GM21367 (cell line): Measurements from ENCODE around the gene FABP6.

Experiments used
- ATAC-seq: cut with Tn5 transposase; IDR thresholded peaks from one replicate; pipeline ENCODE4 v1.9.1; 2021; ENCODE audit not compliant: unreplicated experiment

FABP6 gene

DNA sequence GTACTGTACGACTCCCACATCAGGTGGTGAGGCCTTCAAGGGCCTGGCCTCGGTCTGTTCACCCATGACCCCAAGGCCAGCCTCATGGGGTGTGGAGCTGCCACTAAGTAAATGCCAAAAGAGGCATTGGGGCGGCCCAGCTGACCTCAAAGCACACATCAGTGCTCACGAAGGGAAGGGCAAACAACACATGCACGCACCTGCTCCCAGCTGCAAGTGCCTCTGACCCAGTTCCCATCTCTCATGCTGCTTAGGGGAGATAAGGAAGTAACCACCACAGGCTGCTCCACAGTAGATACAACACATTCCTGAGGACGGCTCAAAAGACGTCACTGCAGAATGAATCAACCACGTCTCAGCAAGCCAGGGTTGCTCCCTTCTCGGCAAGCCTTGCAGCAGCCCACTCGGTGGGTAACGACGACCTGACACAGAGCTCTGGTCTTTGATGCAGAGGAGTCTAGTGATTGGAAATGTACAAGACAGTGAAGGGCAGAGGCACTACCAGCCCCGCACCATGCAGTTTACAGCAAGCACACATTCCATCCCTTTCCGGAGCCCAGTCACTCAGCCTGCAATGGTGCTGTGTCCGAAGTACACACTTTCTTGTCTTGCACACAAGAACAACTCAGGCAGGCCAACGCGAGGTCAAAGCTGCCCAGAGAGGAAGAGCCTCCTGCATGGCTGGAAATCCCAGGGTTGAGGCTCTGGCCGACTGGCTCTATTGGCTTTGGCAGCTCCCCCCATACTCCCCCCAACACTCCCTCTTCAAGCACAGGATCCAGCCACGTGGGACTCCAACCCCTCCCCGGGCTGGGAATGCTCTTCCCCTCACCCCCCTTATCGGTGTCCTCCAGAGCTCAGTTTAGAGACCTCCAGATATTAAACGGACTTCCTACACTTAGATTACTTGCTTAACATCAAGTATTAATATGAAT lies 31.8 kb downstream of the FABP6 start:
- ATAC-seq, result peak; percentile 68

DNA sequence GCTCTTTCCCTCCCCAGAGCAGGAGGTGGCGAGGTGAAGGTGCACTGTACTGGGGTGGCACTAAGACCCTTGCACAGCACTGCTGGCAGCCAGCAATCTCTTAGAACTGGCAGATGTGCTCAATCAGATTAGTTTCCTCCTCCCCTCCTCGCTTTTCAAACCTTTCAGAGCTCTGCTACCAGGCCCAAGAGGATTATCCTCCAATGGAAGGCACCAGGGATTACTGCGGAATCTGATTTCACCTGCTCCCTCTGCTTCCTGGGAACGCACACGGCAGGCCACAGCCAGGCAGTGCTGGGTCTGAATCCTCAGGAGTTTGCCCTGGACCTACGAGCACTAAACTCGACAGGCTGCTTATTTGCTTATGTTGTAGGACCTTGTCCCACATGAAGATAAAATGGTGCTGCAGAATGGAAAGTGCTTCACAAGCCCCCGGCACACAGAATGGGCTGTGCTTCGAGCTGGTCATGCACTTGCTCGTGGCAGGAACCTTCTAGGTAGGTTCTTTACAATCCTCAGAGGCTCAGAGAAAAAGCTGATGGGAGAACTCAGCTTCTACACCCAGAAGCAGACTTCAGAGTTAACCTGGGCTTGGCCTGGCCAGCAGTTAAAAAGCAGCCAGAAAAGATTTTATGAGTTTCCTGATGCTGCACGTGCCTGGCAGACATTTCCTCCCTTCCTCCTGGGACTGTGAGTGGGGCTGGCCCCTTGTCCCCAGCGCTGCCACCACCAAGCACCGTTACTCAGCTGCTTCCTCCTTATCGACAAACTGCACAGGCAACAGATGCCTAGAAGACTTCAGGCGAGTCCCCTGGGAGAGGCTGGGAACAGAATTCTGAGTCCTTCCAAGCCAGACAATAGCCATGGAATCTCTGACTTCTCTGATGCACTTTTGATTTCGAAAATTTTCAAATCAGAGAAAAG lies 33.1 kb downstream of the FABP6 start:
- no peak for ATAC-seq

DNA sequence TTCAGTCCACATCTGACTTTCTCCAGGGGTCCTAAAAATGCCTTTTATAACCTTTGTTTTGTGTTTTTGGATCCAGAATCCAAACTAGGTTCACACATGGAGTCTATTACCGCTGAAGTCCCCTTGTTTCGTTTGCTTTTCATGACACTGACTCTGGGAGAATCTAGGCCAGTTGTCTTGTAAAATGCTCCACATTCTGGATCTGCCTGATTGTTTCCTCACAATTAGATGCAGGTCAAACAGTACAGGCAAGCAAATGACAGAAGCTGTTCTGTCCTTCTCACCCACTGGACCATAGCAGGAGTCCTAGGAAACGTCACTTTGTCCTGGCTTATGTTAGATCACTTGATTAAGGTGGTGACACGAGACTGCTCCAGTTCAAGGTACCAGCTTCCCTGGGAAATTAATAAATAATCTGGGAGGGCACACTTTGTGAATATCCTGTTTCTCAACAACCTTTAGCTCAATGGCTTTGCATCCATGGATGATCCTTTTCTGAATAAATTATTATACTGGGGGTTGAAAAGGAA lies 34.1 kb downstream of the FABP6 start:
- no peak for ATAC-seq

DNA sequence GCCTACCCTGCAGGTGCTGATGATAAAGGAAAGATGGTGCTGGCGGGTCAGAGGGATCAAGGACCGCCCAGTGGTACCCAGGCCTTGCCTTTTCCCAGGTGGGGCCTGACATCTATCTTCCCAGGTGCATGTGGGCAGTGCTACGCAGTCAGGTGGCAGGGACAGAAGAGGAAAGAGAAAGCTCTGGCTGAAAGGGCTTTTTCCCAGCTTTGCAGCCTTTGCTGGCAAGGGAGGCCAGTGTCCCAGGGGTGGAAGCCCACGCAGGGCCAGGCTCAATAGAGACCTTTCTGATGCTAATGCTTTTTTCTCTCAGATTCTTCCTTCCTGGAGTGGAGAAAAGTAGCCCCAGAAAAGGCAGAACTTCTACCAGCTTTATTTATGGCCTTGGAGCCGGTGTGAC lies 36.7 kb downstream of the FABP6 start:
- no peak for ATAC-seq

DNA sequence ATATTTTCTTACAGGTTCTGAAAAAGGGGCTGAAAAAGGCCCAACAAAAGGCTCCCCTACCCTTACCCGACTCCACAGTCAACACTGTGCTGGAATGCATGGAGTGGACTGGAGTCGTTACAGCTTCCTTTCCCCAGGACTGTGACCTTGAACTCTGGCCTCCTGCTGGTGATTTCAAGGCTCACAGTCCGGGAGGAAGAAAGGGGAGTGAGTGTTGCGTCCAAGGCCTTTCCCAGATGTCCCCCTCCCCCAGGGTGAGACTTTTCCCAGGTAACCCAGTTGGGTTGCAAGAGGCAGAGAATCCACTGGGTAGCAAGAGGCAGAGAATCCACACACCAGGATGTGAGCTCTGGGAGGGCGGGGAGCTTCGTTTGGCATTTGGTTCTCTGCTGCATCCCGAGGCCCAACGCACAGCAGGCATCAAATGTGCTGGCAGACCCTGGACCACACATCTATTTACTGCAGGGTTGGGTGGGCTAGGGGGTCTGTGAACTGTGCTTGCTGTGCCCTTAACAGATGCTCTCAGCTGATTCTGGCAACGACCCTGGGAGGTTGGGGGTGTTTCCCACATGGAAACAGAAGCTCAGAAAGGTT lies 37.5 kb downstream of the FABP6 start:
- ATAC-seq, result no peak

DNA sequence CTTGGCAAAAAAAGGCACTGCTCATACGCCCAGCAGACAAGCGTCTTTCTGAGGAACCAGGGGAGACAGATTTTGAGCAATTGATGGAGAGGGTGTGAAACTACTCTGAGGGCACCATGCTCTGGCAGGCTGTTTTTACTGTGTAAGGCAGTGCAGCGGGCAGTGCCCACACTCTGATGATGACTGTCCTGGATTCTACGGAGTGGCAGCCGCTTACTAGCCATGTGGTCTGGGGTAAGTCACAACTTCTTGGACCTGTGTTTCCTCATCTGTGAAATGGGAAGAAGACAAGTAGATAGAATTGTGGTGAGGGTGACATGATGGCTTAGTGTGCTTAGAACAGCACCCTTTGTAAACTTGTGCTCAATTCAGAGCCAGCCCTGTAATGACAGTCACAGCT lies 38.8 kb downstream of the FABP6 start:
- no peak for ATAC-seq

DNA sequence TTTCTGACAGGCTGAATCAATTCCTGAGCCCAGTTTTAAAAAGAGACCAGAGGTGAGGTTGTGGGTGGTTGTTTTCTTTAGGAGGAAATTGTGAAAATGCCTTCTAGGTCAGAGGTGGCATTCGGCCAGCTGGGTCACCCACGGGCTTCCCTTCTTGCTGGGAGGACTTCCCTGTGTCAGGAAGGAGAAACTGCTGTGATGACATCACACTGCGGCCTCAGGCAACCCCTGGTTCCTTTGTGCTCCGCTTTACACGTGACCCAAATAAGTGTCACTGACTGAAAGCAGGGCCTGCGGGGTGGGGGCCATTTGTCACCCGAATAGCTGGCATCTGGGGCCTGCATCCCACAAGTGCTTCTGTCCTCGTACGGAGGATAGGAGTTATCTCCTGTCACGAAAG lies 39.7 kb downstream of the FABP6 start:
- no peak for ATAC-seq

DNA sequence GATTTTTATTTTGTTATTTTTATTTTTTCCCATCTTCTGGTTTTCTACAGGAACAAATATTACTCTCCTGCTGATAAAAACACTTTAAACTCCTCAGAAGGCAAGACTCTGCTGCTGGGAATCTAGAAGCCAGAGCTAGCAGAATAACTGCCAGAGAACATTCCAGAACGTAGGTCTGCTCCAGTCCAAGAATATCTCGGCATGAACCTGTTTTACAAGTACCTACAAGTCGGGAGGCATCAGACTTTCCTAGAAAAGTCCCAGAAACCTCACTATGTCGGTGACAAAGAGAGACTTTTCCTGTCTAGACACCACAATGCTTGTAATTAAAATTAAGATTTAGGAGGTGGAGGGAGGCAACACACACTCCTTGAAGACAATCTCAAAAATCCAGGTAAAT lies 41.4 kb downstream of the FABP6 start:
- ATAC-seq, result no peak

DNA sequence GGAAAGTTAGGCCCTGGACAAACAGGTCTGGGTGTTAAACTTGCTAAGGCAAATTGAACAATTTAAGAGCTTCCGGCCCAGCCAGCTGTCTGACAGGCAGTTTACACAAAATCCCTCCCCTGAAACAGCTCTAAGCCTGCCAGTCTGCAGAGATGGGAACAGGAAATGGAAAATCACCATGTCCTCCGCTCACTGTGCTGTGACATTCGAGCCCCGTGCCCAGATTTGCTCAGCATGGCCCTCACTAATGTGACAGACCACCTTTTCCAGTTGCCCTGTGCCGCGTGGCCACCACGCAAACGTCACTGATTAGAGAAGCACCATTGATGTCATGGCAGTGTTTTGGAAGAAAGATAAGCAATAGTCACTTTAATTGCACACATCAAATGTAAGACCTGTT lies 42.1 kb downstream of the FABP6 start:
- peak; percentile 65 for ATAC-seq

DNA sequence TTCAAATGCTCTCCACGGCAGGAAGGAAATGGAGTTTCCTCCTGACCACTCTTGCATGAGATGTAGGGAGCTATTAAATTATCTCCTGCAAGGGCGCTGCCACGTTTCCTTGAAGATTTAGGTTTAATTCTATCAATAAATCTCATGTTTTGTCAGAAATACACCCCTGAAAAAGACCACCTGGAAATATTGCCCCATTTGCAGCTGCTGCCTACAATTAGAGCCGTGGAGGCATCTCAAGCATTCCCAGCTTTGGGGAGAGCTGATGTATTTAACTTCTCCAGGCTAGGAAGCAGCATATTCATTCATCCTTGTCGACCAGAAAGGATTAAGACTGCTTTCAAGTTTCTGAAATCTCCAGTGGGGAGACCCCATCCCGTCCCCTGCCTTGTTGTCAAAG lies 42.5 kb downstream of the FABP6 start:
- no peak for ATAC-seq

DNA sequence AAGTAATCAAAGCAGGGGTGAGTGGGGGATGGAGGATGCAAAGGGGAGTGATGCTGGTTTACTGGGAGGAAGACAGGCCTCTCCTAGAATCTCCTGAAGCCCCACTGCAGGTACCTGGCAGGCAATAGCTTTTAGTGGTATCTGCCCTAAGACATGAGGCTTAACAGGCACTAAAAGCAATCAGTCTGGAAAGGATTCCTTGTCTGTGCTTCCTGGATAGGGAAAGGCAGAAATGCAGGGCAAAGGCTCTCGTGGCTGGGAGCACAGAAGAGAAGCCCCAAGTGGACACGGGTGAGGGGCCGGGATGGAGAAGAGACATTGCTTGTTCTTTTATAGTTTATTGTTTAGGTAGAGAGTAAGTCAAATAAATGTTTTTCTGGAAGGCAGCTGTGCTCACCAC lies 43.0 kb downstream of the FABP6 start:
- no peak for ATAC-seq

DNA sequence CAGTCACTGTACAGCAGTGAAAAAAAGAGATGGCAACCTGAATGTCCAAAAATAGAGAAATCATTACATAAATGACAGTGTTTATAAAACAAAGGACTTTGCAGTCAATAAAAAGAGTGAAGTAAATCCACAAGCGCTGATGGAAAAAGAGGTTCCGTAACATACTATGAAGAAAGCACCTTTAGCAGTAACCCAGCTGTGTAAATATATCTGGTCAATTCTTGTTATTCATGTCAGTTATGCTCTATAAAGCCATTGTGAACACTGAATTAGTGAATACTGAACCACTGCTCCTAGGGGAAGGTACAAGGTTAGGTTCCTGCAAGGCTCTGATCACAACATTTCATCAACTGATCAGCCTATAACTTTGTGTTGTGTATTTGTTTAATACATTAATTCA lies 43.6 kb downstream of the FABP6 start:
- no peak for ATAC-seq

DNA sequence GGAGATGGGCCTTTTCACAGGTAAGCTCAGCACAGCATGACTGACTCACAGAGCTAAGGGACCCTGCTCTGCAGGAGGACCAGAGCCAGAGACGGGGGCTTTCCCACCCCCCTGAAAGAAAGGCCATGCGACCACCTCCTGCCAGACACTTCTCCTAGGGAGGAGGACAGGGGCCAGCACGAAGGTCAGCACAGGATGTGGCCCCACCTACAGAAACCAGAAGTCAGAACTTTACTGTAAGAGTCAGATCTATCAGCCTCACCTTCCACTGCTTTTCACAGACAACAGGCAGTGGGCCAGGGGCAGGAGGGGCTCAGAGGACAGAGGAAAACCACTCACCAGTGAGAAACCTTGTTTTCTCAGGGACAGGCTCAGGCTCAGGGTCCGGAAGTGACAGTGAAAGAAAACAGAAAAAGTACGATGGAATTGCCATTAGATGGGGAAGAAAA lies 45.2 kb downstream of the FABP6 start:
- no peak for ATAC-seq

DNA sequence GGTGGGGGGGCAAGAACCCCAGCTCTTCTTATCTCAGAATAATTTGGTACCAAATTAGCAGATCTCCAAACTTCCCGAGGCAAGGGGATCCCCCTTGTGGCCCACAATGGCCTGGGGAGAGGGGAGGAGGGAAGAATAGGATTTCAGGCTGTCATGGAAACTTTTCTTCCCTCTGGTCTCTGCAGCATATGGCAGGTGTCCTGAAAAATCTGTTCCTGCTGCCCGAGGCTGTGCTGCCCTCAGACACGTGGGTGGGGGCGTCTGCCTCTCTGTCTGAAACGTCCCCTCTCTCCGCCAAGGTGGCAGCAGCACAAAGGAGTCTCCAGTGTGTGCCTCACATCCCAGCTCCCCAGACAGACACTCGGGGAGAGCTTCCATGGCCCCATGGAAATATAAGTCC lies 49.0 kb downstream of the FABP6 start:
- no peak for ATAC-seq

DNA sequence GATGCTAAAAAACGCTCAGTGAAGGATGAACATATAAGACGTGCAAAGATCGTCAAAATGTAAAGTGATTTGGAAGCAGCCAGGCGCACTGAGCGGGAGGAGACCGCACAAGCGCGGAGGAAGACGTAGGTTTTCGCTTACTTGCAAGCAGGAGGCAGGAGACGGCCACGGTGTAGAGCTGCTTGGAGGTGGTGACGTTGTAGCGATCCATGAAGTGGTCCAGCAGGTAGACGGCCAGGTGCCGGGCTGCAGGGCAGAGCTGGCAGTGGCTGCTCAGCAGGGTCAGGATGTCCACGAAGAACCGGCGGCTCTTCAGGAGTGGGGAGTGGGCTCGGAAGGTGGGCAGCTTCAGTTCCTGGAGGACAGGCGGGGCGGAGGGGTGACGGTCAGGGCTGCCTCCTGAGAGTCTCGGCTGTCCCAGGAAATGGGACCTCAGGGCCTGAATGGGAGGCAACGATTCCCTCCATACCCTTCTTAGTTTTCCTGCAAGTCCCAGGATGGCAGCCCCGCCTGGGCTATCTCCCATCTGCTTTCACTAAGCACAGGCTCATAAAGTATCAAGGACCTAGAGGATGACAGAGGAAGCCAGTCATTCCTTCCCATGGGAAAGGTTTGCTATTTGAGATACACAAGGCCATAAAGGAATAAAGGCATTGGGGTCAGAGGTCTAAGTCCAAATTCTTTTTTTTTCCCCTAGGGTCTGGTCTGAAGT lies 51.2 kb downstream of the FABP6 start:
- ATAC-seq, result no peak

DNA sequence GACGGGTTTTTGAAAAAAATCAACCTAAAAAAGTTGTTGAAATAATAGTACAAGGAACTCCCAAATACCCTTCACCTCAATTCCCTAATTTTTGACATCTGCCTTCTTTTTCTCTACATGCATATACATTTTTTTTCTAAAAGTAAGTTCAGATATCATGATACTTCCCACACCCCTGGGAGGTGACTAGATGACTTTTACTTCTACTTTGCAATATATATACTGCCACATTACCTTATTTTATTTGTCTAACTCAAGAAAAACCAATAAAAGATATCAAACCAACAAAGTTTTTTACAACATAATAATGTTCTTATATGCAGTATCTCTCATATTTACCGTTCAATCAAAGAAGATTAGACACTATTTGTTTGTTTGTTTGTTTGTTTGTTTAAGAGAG lies 52.0 kb downstream of the FABP6 start:
- no peak for ATAC-seq

DNA sequence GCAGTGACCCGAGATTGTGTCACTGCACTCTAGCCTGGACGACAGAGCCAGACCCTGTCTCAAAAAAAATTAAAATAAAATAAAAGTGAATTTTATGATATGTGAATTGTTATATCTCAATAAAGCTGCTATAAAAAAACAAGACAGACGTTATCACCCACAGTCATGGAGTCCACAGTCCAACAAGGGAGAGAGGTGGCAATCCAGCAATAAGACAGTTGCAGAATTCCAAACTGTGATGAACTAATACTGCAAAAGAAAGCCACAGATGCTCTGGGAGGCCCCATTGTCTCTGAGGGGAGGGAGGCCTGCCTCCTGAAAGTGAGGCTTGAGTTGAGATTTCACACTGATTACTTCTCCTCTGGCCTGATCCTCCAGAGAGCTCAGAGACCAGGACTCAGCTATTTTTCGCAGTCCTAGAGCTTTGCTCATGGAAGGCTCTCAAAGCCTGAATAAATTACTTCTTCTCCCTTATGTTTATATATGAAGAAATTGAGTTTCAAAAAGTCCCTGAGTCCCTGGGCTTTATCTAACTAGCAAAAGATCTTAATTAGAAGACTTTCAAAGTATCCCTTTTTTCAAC lies 55.1 kb downstream of the FABP6 start:
- no peak for ATAC-seq

DNA sequence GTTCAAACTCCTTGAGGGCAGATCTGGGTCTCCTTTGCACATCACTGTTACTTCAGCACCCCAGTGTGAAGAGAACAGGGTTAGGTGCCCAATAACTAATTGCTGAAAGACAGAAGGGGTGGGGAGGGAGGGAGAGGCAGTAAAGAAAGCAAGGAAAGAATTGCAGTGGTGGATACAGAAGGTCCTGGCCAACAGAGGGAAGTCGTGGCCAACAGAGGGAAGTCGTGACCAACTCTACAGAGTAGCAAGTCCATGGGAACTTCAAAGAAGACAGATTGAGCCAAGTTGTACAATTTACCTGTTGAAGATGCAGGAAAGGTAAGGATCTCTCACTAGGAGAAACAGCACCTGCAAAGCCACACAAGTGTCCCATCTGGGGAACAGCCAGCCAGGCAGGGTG lies 56.0 kb downstream of the FABP6 start:
- ATAC-seq, result no peak

DNA sequence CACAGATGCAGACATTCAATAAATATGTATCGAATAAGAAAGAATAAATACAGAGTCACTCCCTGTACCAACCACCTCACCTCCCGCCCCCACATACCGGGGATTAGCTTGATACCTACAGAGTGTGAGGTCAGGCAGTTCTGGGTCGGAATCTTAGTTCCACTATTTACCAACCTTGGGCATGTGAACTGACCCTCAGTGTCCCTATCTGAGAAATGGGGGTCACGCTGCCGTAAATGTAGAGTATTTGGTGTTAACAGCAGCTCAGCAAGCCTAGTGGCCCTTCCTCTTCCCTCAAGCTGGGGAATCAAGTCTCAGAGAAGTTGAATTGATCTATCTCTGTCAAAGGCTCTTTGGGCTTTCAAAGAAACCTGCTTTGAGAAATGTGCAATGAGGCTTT lies 57.6 kb downstream of the FABP6 start:
- no peak for ATAC-seq

DNA sequence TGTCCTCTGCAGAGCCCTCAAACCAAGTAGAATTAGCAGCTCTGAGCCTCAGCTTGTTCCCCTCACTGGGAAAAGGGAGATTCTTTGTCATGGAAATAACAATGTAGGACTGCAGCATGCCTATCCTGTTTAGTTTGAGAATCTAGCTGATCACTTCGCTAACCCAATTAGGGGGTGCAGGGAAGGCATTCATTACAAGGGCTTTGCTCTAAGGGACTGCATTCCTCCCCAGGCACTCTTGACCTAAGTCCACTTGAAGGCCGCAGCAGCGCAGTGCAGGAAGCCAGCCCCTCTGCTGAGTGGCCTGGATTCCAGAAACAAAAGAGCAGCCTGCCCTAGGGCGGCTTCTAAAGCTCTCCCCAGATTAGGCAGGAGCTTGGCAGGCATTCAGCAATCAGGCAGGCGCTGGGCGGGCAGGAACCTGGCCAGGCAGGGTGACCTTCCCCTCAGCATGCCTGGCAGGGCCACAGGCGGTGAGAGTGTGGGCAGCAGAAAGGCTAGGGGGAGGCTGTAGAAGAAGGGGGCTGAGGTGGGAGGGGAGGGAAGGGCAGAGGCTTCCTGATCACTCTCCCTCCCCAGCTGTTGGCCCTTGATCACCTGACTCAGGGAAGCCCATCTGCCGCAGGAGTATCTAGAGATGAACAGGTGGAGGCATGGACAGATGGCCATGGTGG lies 58.2 kb downstream of the FABP6 start:
- no peak for ATAC-seq
